Gastrocnemius medialis (tissue), 4 donors: ENCODE measurements around the gene NTRK3. TPM values are rescaled to one million over a fixed set of nuclear protein-coding genes. Genes with fewer than 3 reads are reported as not detected.
"Not testable (repeated sequence)": the region's sequence is repeated elsewhere in the genome, so short reads cannot be mapped to it uniquely, and the experiment has no call there.

Experiments
- ATAC-seq, 2 donors: fragments of 150-250 bp; one replicate each; pipeline ENCODE4 v1.9.1; 2016
- DNase-seq, 2 donors: peaks; one replicate each; pipeline ENCODE4 v3.0.0-alpha.2; 2019
- H3K27ac ChIP-seq, 4 donors: fragments of 200-600 bp; sonication (generic); 1 replicate in 1 of 4; 2 replicates in 3 of 4; pipeline ENCODE4 v1.5.1; 2016 to 2018; ENCODE audit warnings: mild to moderate bottlenecking in 2 of 4, moderate library complexity in 1 of 4
- H3K27me3 ChIP-seq, 3 donors: fragments of 200-600 bp; sonication (generic) in 2 of 3; 1 replicate in 1 of 3; 2 replicates in 2 of 3; pipeline versions ENCODE4 v1.5.1 to v1.6.0; 2016 to 2019; ENCODE audit warnings: mild to moderate bottlenecking in 1 of 3, moderate library complexity in 1 of 3
- H3K36me3 ChIP-seq, 2 donors: fragments of 200-600 bp; sonication (generic) in 1 of 2; one replicate each; pipeline ENCODE4 v1.5.1; 2017 to 2018
- H3K4me1 ChIP-seq, 2 donors: fragments of 200-600 bp; sonication (generic) in 1 of 2; one replicate each; pipeline ENCODE4 v1.5.1; 2016 to 2017; ENCODE audit warnings: mild to moderate bottlenecking in 2 of 2
- H3K4me3 ChIP-seq, 4 donors: fragments of 200-600 bp; sonication (generic) in 3 of 4; 1 replicate in 1 of 4; 2 replicates in 3 of 4; pipeline ENCODE4 v1.5.1; 2016 to 2019; ENCODE audit warnings: mild to moderate bottlenecking in 2 of 4
- H3K9me3 ChIP-seq, 3 donors: fragments of 200-600 bp; sonication (generic) in 2 of 3; 1 replicate in 1 of 3; 2 replicates in 2 of 3; pipeline ENCODE4 v1.5.1; 2016 to 2019
- POLR2A ChIP-seq, 2 donors: fragments of 450-650 bp; IDR thresholded peaks; one replicate each; pipeline ENCODE4 v1.6.1; 2017; ENCODE audit warnings: antibody characterized with exemption in 2 of 2, mild to moderate bottlenecking in 2 of 2, moderate library complexity in 2 of 2
- in situ Hi-C, 4 donors: fragments of 200-750 bp; cut with MboI; loops; one replicate each; pipeline versions ENCODE4 v1.15.0 to v1.8.0; 2017; ENCODE audit warnings: low sequenced_read_pairs in 4 of 4
- intact Hi-C: fragments of 100-400 bp; cut with DNase I; formaldehyde crosslinking; loops from one replicate; pipeline ENCODE4 v1.15.1; 2023; ENCODE audit warnings: low total_unique reads
- total RNA-seq, 4 donors: library from RNA; depleted of rRNA; stranded (reverse); fragments of >200 nt; gene quantifications; one replicate each; pipeline versions ENCODE4 v1.1.0 to v1.2.3, GENCODE V29; 2016
- TF ChIP-seq, protein P1 (sequence below), 5 experiments: fragments of 450-650 bp in 3 of 5; fragments of 200-600 bp in 2 of 5; sonication (generic) in 2 of 5; IDR thresholded peaks in 4 of 5; conservative IDR thresholded peaks in 1 of 5; 1 replicate in 4 of 5; 2 replicates in 1 of 5; pipeline ENCODE4 v1.5.1; 2016 to 2019; ENCODE audit warnings: antibody characterized with exemption in 5 of 5, mild to moderate bottlenecking in 3 of 5, moderate library complexity in 3 of 5

Gene NTRK3
- total RNA-seq, 4 donors from 2014 or later: 0.61 to 2.7 (median 0.77) TPM

DNA sequence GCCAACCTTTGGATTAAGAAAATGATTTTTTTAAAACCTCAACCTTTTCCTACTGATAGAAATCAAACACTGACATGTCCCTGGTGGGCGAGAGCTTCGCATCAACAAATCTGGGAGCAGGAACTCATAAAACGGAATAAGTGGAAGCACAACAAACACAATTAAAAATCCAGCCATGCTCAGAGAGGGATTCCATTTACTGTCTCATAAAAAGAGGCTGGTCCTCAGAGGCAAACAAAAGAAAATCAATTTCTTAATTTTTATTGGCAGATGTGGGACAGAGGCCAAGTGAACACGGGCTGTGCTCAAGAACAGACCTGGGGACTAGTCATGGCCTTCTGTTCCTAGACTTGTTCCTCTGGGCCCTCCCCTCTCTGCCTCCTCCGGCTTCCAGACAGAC lies 214.5 kb downstream of the NTRK3 start:
- Histone ChIP-seq H3K9me3 (no peaks in the 10 kb centered on the region), H3K4me3 (no peak overlapping the region), H3K36me3 (no peaks in the 10 kb centered on the region), H3K27me3 (no peaks in the 10 kb centered on the region), H3K4me1 (no peaks in the 10 kb centered on the region), H3K27ac (no peak overlapping the region)
- intact Hi-C loops: no loop called here
- in situ Hi-C loops: no loop called here
- DNase-seq: no peak
- no peak for ATAC-seq
- TF ChIP-seq POLR2A (IDR thresholded peaks at IDR 0.05): no peak
- TF ChIP-seq, protein P1, sequence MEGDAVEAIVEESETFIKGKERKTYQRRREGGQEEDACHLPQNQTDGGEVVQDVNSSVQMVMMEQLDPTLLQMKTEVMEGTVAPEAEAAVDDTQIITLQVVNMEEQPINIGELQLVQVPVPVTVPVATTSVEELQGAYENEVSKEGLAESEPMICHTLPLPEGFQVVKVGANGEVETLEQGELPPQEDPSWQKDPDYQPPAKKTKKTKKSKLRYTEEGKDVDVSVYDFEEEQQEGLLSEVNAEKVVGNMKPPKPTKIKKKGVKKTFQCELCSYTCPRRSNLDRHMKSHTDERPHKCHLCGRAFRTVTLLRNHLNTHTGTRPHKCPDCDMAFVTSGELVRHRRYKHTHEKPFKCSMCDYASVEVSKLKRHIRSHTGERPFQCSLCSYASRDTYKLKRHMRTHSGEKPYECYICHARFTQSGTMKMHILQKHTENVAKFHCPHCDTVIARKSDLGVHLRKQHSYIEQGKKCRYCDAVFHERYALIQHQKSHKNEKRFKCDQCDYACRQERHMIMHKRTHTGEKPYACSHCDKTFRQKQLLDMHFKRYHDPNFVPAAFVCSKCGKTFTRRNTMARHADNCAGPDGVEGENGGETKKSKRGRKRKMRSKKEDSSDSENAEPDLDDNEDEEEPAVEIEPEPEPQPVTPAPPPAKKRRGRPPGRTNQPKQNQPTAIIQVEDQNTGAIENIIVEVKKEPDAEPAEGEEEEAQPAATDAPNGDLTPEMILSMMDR (IDR thresholded peaks at IDR 0.05 in 4 of 5, conservative IDR thresholded peaks at IDR 0.05 in 1 of 5): no peak

DNA sequence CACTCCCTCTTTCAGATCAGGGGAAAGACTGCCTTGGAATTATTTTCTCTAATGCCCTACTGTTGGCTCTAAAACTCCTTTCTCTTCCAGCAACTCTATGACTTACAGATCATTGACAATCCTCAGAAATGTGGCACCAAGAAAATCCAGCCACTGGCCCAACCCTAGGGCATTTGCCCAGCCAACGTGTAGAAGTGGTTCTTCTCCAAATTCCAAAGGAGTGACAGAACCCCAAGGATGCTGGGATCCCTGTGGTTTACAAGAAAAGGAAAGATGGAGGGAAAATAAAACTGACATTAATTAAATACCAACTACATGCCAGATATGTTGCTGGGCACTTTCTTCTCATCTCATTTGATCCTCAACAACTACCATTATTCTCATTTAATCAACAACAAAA lies 216.0 kb downstream of the NTRK3 start:
- TF ChIP-seq, protein P1 (IDR thresholded peaks at IDR 0.05 in 4 of 5, conservative IDR thresholded peaks at IDR 0.05 in 1 of 5): no peak
- no peak for TF ChIP-seq POLR2A (IDR thresholded peaks at IDR 0.05)
- H3K27ac ChIP-seq: no peak overlapping the region
- ATAC-seq (no peak), DNase-seq (no peak)
- H3K4me1 ChIP-seq: no peaks in the 10 kb centered on the region
- no peaks in the 10 kb centered on the region for H3K9me3 ChIP-seq
- in situ Hi-C loops: no loop called here
- no peak overlapping the region for H3K4me3 ChIP-seq
- intact Hi-C loops: no loop called here
- no peaks in the 10 kb centered on the region for H3K36me3 ChIP-seq
- no peaks in the 10 kb centered on the region for H3K27me3 ChIP-seq

DNA sequence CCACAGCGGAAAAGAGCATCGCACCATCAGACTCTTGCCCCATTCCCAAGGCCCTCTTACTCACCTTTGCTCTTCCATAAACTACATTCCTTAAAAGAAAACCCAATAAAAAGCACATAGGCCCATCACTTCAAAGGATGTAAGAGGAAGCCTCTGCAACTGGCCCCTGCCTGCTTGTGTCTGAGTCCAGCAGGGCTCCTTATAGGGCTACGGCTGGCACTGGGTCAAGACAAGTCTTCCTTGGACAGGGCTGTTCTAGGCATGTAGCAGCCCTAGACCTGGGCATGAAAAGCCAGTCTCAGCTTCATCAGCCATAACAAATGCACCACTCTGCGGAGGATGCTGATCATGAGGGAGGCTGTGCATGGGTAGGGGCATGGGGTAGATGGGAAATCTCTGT lies 218.3 kb downstream of the NTRK3 start:
- TF ChIP-seq, protein P1 (IDR thresholded peaks at IDR 0.05 in 4 of 5, conservative IDR thresholded peaks at IDR 0.05 in 1 of 5): no peak
- TF ChIP-seq POLR2A (IDR thresholded peaks at IDR 0.05): no peak
- Histone ChIP-seq H3K4me1 (no peaks in the 10 kb centered on the region), H3K27ac (no peak overlapping the region), H3K36me3 (no peaks in the 10 kb centered on the region), H3K4me3 (no peak overlapping the region), H3K27me3 (no peaks in the 10 kb centered on the region), H3K9me3 (no peaks in the 10 kb centered on the region)
- in situ Hi-C loops (no loop called here), intact Hi-C loops (no loop called here)
- ATAC-seq (no peak), DNase-seq (no peak)

DNA sequence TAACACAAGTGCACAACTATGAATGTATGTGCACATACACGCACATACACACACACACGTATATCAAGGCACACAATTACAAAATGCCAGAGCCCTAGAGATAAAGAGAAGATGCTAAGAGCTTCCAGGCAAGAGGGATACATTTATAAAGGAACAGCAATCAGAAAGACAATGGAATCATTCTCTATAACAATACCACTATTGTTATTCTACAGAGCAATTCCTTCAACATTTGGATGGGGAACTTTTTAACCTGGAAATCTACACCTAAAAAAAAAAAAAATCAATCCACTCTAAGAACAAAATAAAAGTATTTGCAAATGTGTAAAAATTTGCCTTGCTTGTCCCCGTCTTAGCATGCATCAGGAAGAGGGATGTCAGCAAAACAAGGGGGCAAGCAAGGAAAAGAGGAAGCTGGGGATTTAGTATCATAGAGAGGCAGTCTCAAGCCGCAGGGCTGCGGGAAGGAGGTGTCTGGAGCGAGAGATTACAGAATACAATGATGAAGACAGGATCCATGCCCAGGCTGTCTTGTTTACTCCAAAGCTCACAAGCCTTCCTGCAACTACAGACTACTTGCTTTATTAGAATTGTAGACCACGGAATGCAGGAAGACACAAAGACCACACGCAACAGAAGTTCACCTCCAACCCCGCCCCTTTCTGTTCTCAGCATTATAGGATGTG lies 220.2 kb downstream of the NTRK3 start:
- Histone ChIP-seq H3K4me1 (no peaks in the 10 kb centered on the region), H3K27me3 (no peaks in the 10 kb centered on the region), H3K9me3 (no peaks in the 10 kb centered on the region), H3K27ac (no peak overlapping the region), H3K4me3 (no peak overlapping the region), H3K36me3 (no peaks in the 10 kb centered on the region)
- in situ Hi-C loops: no loop called here
- DNase-seq (no peak), ATAC-seq (no peak)
- intact Hi-C loops: no loop called here
- no peak for TF ChIP-seq POLR2A (IDR thresholded peaks at IDR 0.05)
- TF ChIP-seq, protein P1 (IDR thresholded peaks at IDR 0.05 in 4 of 5, conservative IDR thresholded peaks at IDR 0.05 in 1 of 5): no peak

DNA sequence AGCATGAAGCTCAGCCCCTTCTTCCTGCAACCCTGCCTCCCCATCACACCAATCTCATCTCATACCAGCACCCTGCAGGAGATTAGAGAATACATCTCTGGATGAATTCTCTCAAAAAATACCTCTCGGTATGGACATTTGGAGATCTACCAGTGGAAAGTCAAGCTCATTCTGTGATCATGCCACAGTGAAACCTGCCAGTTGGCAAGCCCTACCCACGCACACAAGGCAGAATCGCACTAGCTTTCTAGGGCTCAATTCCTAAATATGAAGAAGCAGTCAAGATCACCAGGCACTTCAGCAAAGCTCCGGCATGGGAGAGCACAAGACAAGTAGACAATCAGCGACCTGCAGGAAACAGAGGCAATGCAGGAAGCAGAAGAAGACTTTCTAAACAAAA lies 221.2 kb downstream of the NTRK3 start:
- H3K27me3 ChIP-seq: no peaks in the 10 kb centered on the region
- in situ Hi-C loops: no loop called here
- intact Hi-C loops: no loop called here

DNA sequence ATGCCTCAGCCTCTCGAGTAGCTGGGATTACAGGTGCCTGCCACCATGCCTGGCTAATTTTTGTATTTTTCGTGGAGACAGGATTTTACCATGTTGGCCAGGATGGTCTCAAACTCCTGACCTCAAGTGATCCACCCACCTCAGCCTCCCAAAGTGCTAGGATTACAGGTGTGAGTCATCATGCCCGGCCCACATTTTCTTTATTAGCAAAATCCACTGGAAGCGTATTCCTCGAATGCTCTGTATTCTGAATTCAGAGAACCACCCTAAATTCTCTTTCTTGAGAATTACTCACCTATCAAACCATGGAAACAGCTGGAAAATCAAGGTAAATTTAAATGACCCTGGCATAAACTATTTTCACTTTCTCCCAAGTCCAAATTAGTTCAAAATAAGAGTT lies 223.1 kb downstream of the NTRK3 start:
- DNase-seq, H3K36me3 ChIP-seq, ATAC-seq, H3K27me3 ChIP-seq, H3K4me3 ChIP-seq, in situ Hi-C loops, intact Hi-C loops, H3K27ac ChIP-seq, H3K4me1 ChIP-seq, H3K9me3 ChIP-seq: not testable (repeated sequence)

More for the DNA sequence above, 221.2 kb downstream of the NTRK3 start:
- Histone ChIP-seq H3K9me3 (no peaks in the 10 kb centered on the region), H3K27ac (no peak overlapping the region), H3K4me1 (no peaks in the 10 kb centered on the region), H3K36me3 (no peaks in the 10 kb centered on the region), H3K4me3 (no peak overlapping the region)
- no peak for DNase-seq
- ATAC-seq: no peak
- no peak for TF ChIP-seq POLR2A (IDR thresholded peaks at IDR 0.05)
- TF ChIP-seq, protein P1 (IDR thresholded peaks at IDR 0.05 in 4 of 5, conservative IDR thresholded peaks at IDR 0.05 in 1 of 5): no peak
